VCaP (cell line): ENCODE measurements around the gene RGS6.

Source experiments
- H3K27ac ChIP-seq: fragments of 450-650 bp; 2 replicates; pipeline ENCODE4 v1.5.1; 2017
- CTCF ChIP-seq: fragments of 450-650 bp; conservative IDR thresholded peaks from 2 replicates; pipeline ENCODE4 v1.5.1; 2017; ENCODE audit warnings: mild to moderate bottlenecking, moderate library complexity

Gene RGS6

GRCh38 chr14:72081137-72081536 is 148.9 kb downstream of the RGS6 start:
- TF ChIP-seq CTCF, result no peak
- no peak overlapping the region for H3K27ac ChIP-seq

- TF ChIP-seq CTCF, result no peak
Measured at GRCh38 chr14:72084935-72085334, 152.7 kb downstream of the RGS6 start.

DNA sequence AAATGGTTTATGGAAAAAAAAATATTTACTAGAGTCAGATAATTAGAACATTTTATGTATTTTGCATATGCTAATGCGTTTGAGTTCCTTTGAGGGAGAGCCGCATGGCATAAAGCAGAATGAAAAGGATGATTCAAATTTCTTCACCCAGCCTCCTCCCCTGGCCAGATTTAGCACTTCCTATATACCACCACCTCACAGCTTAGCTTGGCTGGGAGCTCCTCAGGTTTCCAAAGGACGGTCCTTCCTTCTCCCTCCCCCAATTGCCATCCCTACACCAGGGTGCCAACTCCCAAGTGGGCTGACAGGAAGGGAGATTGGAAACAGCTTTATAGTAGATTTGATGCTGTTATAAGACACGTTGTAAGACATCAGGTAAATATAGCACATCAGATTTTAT is 157.4 kb downstream of the RGS6 start:
- TF ChIP-seq CTCF, result no peak
- no peak overlapping the region for H3K27ac ChIP-seq

More at GRCh38 chr14:72084935-72085334, 152.7 kb downstream of the RGS6 start:
- H3K27ac ChIP-seq, result no peak overlapping the region

GRCh38 chr14:72094844-72095582 is 162.8 kb downstream of the RGS6 start:
- H3K27ac ChIP-seq, result no peak overlapping the region
- no peak for TF ChIP-seq CTCF

DNA sequence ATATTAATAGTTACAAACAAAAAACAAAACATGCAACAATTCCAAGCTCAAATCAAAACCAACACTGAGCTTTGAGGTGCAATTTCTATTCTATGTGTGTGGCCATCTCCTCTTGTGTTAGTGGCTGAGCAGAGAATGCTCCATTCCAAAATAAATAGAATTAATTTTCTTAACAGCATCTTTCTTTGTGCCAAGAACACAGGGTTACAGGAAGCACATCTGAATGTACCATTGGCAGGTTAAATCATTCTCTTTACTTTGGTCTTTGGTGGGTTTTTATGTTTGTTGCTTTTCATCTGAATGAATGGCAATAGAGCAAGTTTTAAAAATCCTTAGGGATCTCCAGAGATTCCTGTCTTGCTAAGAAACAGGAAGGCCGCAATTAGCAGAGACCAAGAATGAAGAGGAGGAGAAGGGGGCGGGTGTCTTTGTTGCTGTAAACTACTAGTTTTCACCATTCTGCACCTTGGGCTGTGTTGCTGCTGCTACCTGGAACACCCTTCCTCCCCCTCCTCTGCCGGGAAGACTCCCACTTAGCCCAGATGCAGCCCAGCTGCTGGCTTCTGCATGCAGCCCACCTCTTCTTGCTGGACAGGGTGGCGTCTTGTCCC is 165.0 kb downstream of the RGS6 start:
- no peak overlapping the region for H3K27ac ChIP-seq
- TF ChIP-seq CTCF, result no peak

DNA sequence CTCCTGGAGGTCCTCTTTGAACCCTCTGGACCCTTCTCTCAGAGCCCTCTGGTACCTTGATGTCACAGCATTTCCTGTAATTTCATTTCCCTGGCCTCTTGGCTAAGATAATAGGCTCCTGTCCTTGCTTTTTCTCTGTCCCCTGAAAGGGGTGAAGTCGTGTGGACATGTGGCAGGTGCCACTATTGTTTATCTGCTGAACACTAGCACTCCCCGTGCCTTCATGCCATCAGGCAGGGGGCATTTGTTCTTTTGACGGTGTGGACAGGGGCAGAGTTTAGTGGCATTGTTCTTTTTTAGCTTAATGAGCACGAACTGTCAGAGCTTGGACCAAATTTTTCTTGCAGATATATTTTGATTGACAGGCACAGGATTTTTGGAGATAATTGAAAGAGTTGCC is 166.0 kb downstream of the RGS6 start:
- H3K27ac ChIP-seq, result no peak overlapping the region
- TF ChIP-seq CTCF, result no peak

- H3K27ac ChIP-seq, result no peak overlapping the region
- no peak for TF ChIP-seq CTCF
Measured at GRCh38 chr14:72099566-72099965, 167.3 kb downstream of the RGS6 start.
